Left ventricle myocardium inferior (tissue), 1 donor: ENCODE data around the gene FOXE3. TPM values are rescaled to one million over a fixed set of nuclear protein-coding genes. Genes with fewer than 3 reads are reported as not detected.

Experiments
- DNase-seq: peaks from one replicate; pipeline ENCODE4 v3.0.0-alpha.2; 2020
- H3K27ac ChIP-seq: fragments of 200-600 bp; replicated peaks from 2 replicates; pipeline ENCODE4 v1.8.0; 2021
- H3K27me3 ChIP-seq: fragments of 200-600 bp; 2 replicates; pipeline ENCODE4 v1.8.0; 2021; ENCODE audit warnings: low read depth
- H3K36me3 ChIP-seq: fragments of 200-600 bp; 2 replicates; pipeline ENCODE4 v1.8.0; 2021
- H3K4me1 ChIP-seq: fragments of 200-600 bp; 2 replicates; pipeline ENCODE4 v1.8.0; 2021
- H3K4me3 ChIP-seq: fragments of 200-600 bp; 2 replicates; pipeline ENCODE4 v1.8.0; 2021; ENCODE audit warnings: mild to moderate bottlenecking, moderate library complexity
- H3K9me3 ChIP-seq: fragments of 200-600 bp; replicated peaks from 2 replicates; pipeline ENCODE4 v1.8.0; 2021
- intact Hi-C: fragments of 100-400 bp; cut with micrococcal nuclease; formaldehyde crosslinking; loops from one replicate; pipeline ENCODE4 v1.11.0; 2022
- total RNA-seq: library from RNA; stranded (reverse); fragmentation: NEBNext Ultra II Directional; extraction: Animal tissue kit (Norgen Biotek cat#: 25700); gene quantifications from one replicate; pipeline ENCODE4 v1.2.1, GENCODE V29; 2021
- TF ChIP-seq, protein P1 (sequence below): fragments of 200-600 bp; IDR thresholded peaks from 2 replicates; pipeline ENCODE4 v1.8.0; 2021; ENCODE audit warnings: antibody characterized with exemption, mild to moderate bottlenecking, borderline replicate concordance
- donor health status: DM: no; HTN: yes; CAD: no; lungs with severe emphysema.

FOXE3 gene
- total RNA-seq, 1 donor from 2014 or later = not detected

DNA sequence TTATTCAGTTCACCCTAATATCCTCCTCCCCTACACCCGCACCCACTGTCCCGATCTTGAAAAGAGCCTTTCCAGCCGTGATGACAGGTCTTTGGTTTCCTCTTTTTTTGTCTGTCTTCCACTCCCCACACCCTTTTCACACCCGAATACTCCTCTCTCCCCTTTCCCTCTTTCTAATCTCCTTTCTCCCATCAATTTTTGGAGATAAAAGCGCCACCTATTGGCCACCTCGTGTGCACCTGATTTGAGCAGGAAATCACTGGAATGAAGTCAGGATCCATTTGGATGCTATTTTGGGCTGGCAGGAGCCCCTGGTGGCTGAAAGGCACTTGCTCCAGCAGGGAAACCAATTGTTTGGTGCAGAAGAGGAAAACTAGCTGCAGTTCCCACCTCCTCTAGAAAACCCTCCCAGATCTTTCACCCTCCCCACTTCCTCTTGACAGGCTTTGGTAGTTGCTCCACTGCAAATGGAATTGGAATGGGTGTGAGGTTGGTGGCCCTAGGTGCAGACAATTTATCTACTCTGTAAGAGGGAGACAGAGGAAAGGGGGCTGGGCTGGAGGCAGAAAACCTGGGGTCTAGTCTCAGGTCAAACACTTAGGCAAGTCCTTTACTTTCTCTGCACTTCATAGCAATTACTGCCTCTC is 8.4 kb downstream of the FOXE3 start:
- no peaks in the 10 kb centered on the region for H3K36me3 ChIP-seq
- TF ChIP-seq, protein P1, sequence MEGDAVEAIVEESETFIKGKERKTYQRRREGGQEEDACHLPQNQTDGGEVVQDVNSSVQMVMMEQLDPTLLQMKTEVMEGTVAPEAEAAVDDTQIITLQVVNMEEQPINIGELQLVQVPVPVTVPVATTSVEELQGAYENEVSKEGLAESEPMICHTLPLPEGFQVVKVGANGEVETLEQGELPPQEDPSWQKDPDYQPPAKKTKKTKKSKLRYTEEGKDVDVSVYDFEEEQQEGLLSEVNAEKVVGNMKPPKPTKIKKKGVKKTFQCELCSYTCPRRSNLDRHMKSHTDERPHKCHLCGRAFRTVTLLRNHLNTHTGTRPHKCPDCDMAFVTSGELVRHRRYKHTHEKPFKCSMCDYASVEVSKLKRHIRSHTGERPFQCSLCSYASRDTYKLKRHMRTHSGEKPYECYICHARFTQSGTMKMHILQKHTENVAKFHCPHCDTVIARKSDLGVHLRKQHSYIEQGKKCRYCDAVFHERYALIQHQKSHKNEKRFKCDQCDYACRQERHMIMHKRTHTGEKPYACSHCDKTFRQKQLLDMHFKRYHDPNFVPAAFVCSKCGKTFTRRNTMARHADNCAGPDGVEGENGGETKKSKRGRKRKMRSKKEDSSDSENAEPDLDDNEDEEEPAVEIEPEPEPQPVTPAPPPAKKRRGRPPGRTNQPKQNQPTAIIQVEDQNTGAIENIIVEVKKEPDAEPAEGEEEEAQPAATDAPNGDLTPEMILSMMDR = peak; percentile 71
- intact Hi-C loops = no loop called here
- no peak for DNase-seq
- H3K9me3 ChIP-seq = no peaks in the 10 kb centered on the region
- H3K4me3 ChIP-seq = no peak overlapping the region
- no peaks in the 10 kb centered on the region for H3K4me1 ChIP-seq
- no peak overlapping the region for H3K27ac ChIP-seq
- H3K27me3 ChIP-seq = peaks cover 99% of the 10 kb centered on the region

GRCh38 chr1:47431534-47431933 is 15.4 kb downstream of the FOXE3 start:
- Histone ChIP-seq H3K9me3 (no peaks in the 10 kb centered on the region), H3K4me1 (peaks cover 38% of the 10 kb centered on the region), H3K4me3 (no peak overlapping the region), H3K27me3 (peaks cover 100% of the 10 kb centered on the region), H3K27ac (no peak overlapping the region), H3K36me3 (no peaks in the 10 kb centered on the region)
- TF ChIP-seq, protein P1 = no peak
- DNase-seq = no peak
- intact Hi-C loops = loop anchor here (10.0 kb wide), 1 partner anchor 283 kb away; no protein-coding TSS in a partner anchor

- Histone ChIP-seq H3K27me3 (peaks cover 100% of the 10 kb centered on the region), H3K9me3 (no peaks in the 10 kb centered on the region), H3K36me3 (no peaks in the 10 kb centered on the region), H3K4me1 (peaks cover 47% of the 10 kb centered on the region), H3K27ac (no peak overlapping the region), H3K4me3 (peak overlapping the region; percentile 46)
- intact Hi-C loops = loop anchor here (10.0 kb wide), 1 partner anchor 282 kb away; no protein-coding TSS in a partner anchor
- DNase-seq = peak; percentile 71
- TF ChIP-seq, protein P1 = peak; percentile 78
These were observed 16.3 kb downstream of the FOXE3 start for GRCh38 chr1:47432071-47433036.

GRCh38 chr1:47433037-47433421 is 16.9 kb downstream of the FOXE3 start:
- Histone ChIP-seq H3K4me1 (peaks cover 53% of the 10 kb centered on the region), H3K9me3 (no peaks in the 10 kb centered on the region), H3K27ac (no peak overlapping the region), H3K36me3 (no peaks in the 10 kb centered on the region), H3K4me3 (peak overlapping the region; percentile 46), H3K27me3 (peaks cover 100% of the 10 kb centered on the region)
- intact Hi-C loops = loop anchor here (10.0 kb wide), 1 partner anchor 282 kb away; no protein-coding TSS in a partner anchor
- TF ChIP-seq, protein P1 = no peak
- DNase-seq = no peak

- H3K9me3 ChIP-seq = no peaks in the 10 kb centered on the region
- TF ChIP-seq, protein P1 = no peak
- intact Hi-C loops = loop anchor here (10.0 kb wide), 1 partner anchor 281 kb away; no protein-coding TSS in a partner anchor
- H3K4me3 ChIP-seq = peak overlapping the region; percentile 46
- H3K27ac ChIP-seq = no peak overlapping the region
- peaks cover 55% of the 10 kb centered on the region for H3K4me1 ChIP-seq
- DNase-seq = no peak
- H3K27me3 ChIP-seq = peaks cover 99% of the 10 kb centered on the region
- H3K36me3 ChIP-seq = no peaks in the 10 kb centered on the region
These were observed 17.5 kb downstream of the FOXE3 start for GRCh38 chr1:47433477-47434050.
